Common myeloid progenitor, CD34-positive (primary cell): Measurements from ENCODE around the gene CAMK4.

Experiments
- CTCF ChIA-PET: fragments of 350-600 bp; sonication (Branson Sonifier 250); formaldehyde crosslinking; loops from one replicate; lab custom pipeline; 2021; ENCODE audit warnings: antibody characterized with exemption; lab: Charles Lee
- POLR2A ChIA-PET: fragments of 350-600 bp; sonication (Branson Sonifier 250); formaldehyde crosslinking; loops from one replicate; lab custom pipeline; 2021; ENCODE audit warnings: antibody characterized with exemption; lab: Charles Lee
- DNase-seq, 3 donors: peaks; one replicate each; pipeline versions ENCODE4 v3.0.0 to v3.0.0-alpha.2; 2013
- H3K27ac ChIP-seq, 2 experiments: 1 replicate in 1 of 2; 2 replicates in 1 of 2; pipeline ENCODE4 v1.7.0; 2013; ENCODE audit warnings: inconsistent platforms in 2 of 2, low read length in 2 of 2, mild to moderate bottlenecking in 2 of 2, low read depth in 1 of 2, moderate library complexity in 1 of 2; ENCODE audit not compliant: severe bottlenecking in 2 of 2, insufficient read depth in 1 of 2, poor library complexity in 1 of 2
- H3K27me3 ChIP-seq, 5 experiments: replicated peaks in 2 of 5; 1 replicate in 3 of 5; 2 replicates in 2 of 5; pipeline versions ENCODE4 v1.6.1 to v1.7.0; 2013; ENCODE audit warnings: low read length in 4 of 5, mild to moderate bottlenecking in 2 of 5, moderate library complexity in 2 of 5, inconsistent platforms in 1 of 5; ENCODE audit not compliant: insufficient read depth in 5 of 5, control insufficient read depth in 4 of 5
- H3K36me3 ChIP-seq, 4 experiments: 1 replicate in 2 of 4; 2 replicates in 2 of 4; pipeline versions ENCODE4 v1.6.1 to v1.7.0; 2013; ENCODE audit warnings: low read length in 3 of 4, control low read depth in 1 of 4, mild to moderate bottlenecking in 1 of 4; ENCODE audit not compliant: control insufficient read depth in 4 of 4, insufficient read depth in 4 of 4
- H3K4me1 ChIP-seq, 4 experiments: 1 replicate in 3 of 4; 2 replicates in 1 of 4; pipeline versions ENCODE4 v1.6.1 to v1.7.1; 2013; ENCODE audit warnings: low read length in 3 of 4, mild to moderate bottlenecking in 3 of 4, control low read depth in 1 of 4, inconsistent platforms in 1 of 4, moderate library complexity in 1 of 4; ENCODE audit not compliant: control insufficient read depth in 4 of 4, insufficient read depth in 4 of 4; ENCODE audit errors: control extremely low read depth in 1 of 4
- H3K4me3 ChIP-seq, 7 experiments: 1 replicate in 4 of 7; 2 replicates in 3 of 7; pipeline versions ENCODE4 v1.5.1 to v1.7.0; 2013; ENCODE audit warnings: mild to moderate bottlenecking in 7 of 7, low read length in 6 of 7, moderate library complexity in 6 of 7, inconsistent platforms in 2 of 7, low read depth in 2 of 7, control low read depth in 1 of 7; ENCODE audit not compliant: insufficient read depth in 4 of 7, control insufficient read depth in 1 of 7; ENCODE audit errors: extremely low read depth in 1 of 7
- H3K9me3 ChIP-seq, 5 experiments: 1 replicate in 4 of 5; 2 replicates in 1 of 5; pipeline versions ENCODE4 v1.6.1 to v1.7.1; 2013; ENCODE audit warnings: low read length in 4 of 5, mild to moderate bottlenecking in 2 of 5, inconsistent platforms in 1 of 5, low read depth in 1 of 5, moderate library complexity in 1 of 5; ENCODE audit not compliant: control insufficient read depth in 4 of 5, insufficient read depth in 2 of 5; ENCODE audit errors: control extremely low read depth in 1 of 5
- WGBS: methylation state at CpG from one replicate; pipeline ENCODE4 v1.1.5; 2013; ENCODE audit not compliant: insufficient coverage; 5-methylcytosine and 5-hydroxymethylcytosine counted together

CAMK4 gene

GRCh38 chr5:111453295-111453694 lies 229.1 kb downstream of the CAMK4 start:
- Histone ChIP-seq H3K27me3 (peaks cover 0 to 2% (median 0%) of the 10 kb centered on the region in 5 experiments), H3K9me3 (no peaks in the 10 kb centered on the region), H3K4me3 (no peak overlapping the region), H3K27ac (no peak overlapping the region), H3K4me1 (no peaks in the 10 kb centered on the region), H3K36me3 (no peaks in the 10 kb centered on the region)
- POLR2A ChIA-PET, result no interaction called here
- CTCF ChIA-PET, result no interaction called here
- 100% methylated on average over 1 of the region's 1 CpG for WGBS
- DNase-seq, result no peak

- no CpG with 5 or more reads among the region's 2 CpGs for WGBS
- no peak for DNase-seq
- peaks cover 0 to 2% (median 0%) of the 10 kb centered on the region in 5 experiments for H3K27me3 ChIP-seq
- ChIA-PET POLR2A (no interaction called here), CTCF (no interaction called here)
- H3K4me1 ChIP-seq, result no peaks in the 10 kb centered on the region
- no peaks in the 10 kb centered on the region for H3K9me3 ChIP-seq
- H3K27ac ChIP-seq, result no peak overlapping the region
- no peak overlapping the region for H3K4me3 ChIP-seq
- H3K36me3 ChIP-seq, result no peaks in the 10 kb centered on the region
These were observed 229.6 kb downstream of the CAMK4 start for GRCh38 chr5:111453747-111454146.

DNA sequence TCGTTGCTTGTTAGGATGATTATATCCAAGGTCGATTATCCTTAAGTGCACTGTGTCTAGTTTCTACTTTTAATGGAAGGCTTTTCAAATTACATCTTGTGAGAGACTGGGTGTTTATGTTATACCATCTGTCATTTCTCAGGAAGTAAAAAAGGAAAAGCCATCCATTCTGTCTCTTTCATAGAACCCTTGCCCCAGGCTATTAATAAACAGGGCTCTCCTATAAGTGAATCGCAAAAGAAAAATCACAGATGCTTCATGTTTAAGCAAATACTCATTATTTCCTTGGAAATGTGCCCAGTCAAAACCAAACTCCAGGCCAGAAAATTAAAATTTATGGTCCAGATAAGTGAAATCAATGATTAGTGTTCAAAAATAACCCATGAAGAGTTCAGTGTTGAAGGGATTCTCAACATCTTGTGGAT lies 230.0 kb downstream of the CAMK4 start:
- no peak for DNase-seq
- H3K4me3 ChIP-seq, result no peak overlapping the region
- WGBS, result 100% methylated on average over 3 of the region's 3 CpGs
- no peaks in the 10 kb centered on the region for H3K36me3 ChIP-seq
- POLR2A ChIA-PET, result no interaction called here
- H3K27ac ChIP-seq, result no peak overlapping the region
- CTCF ChIA-PET, result no interaction called here
- no peaks in the 10 kb centered on the region for H3K4me1 ChIP-seq
- H3K27me3 ChIP-seq, result peaks cover 0 to 3% (median 0%) of the 10 kb centered on the region in 5 experiments
- H3K9me3 ChIP-seq, result no peaks in the 10 kb centered on the region

DNA sequence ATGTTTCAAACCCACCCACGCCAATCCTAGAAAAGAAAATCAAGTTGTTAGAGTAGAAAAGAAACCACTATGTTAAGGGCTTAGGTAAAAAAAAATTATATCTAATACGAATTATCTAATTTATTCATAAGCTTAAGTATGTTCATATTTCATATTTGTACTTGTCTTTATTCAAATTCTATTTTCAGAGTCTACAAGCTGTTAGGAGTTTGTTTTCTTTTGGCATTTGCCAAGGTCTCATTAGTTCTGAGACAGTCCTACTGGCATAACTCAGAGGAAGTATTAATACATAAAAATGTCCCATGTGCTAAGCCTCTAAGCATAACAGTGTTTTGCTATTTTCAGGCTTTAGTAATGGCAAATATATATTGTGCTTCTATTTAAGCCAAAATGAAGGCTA lies 230.6 kb downstream of the CAMK4 start:
- POLR2A ChIA-PET, result no interaction called here
- CTCF ChIA-PET, result no interaction called here

DNA sequence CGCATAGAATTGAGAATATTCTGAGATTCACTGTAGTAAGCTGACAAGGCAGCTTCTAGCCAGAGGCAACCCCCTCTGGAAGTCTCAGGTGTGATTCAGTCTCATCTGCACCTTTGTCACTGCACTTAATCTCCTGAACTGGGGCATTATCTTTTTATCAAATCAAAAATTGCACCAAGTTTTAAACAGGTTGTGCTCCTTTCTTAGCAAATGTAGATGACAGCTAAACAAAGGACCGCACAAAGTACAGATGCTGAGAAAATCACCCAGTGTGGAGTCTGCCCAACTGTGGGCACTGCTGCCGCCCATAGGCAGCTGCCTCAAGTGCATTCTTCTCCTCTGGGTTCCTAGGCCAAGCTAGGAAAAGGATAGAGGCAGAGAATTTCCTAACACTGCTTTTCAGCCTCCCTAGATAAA lies 237.1 kb downstream of the CAMK4 start:
- H3K27me3 ChIP-seq, result peaks cover 0 to 3% (median 0%) of the 10 kb centered on the region in 5 experiments
- ChIA-PET POLR2A (no interaction called here), CTCF (no interaction called here)
- DNase-seq, result no peak
- WGBS, result 78% methylated on average over 2 of the region's 3 CpGs
- H3K4me3 ChIP-seq, result no peak overlapping the region
- H3K9me3 ChIP-seq, result no peaks in the 10 kb centered on the region
- H3K27ac ChIP-seq, result no peak overlapping the region
- H3K4me1 ChIP-seq, result no peaks in the 10 kb centered on the region
- H3K36me3 ChIP-seq, result no peaks in the 10 kb centered on the region

More for the DNA sequence above, 230.6 kb downstream of the CAMK4 start:
- Histone ChIP-seq H3K36me3 (no peaks in the 10 kb centered on the region), H3K4me3 (no peak overlapping the region), H3K27me3 (peaks cover 0 to 3% (median 0%) of the 10 kb centered on the region in 5 experiments), H3K27ac (no peak overlapping the region), H3K4me1 (no peaks in the 10 kb centered on the region), H3K9me3 (no peaks in the 10 kb centered on the region)
- DNase-seq, result no peak
- WGBS, result no CpG with 5 or more reads among the region's 2 CpGs

DNA sequence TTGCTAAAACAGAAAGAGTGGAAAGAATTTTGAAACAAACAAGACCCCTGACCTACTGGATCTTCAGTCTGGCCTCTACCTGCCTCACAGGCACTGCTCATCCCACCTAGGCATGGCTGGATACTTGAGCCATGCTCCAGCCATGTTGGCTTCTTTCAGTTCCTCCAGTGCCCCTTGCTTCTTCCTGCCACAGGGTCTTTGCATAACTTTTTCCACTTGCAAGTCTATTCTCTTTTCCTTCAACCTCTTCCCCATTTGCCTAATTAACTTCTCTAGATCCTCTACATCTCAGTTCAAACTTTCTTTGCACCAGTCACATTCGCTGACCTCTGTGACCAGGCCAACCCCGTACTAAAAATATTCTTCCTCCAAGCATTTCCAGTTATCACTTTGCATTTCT lies 237.8 kb downstream of the CAMK4 start:
- Histone ChIP-seq H3K36me3 (no peaks in the 10 kb centered on the region), H3K4me1 (no peaks in the 10 kb centered on the region), H3K4me3 (no peak overlapping the region), H3K9me3 (no peaks in the 10 kb centered on the region), H3K27ac (no peak overlapping the region), H3K27me3 (peaks cover 0 to 3% (median 0%) of the 10 kb centered on the region in 5 experiments)
- ChIA-PET POLR2A (no interaction called here), CTCF (no interaction called here)
- WGBS, result 80% methylated on average over 2 of the region's 2 CpGs
- DNase-seq, result no peak

DNA sequence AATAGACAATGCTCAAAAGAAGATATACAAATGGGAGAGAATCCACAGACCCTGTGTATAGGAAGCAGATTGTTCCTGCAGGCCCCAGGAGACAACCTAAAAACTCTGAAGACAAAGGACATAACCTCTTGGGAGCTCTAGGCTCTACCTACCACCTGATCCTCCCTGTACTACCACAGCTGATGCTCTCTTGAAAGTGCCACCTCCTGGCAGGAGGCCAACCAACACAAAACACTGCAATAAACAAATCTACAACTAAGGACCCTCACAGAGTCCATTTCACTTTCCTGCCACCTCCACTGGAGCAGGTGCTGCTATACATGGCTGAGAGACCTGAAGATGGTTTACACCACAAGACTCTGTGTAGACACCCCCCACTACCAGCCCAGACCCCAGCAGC lies 239.1 kb downstream of the CAMK4 start:
- Histone ChIP-seq H3K27ac (no peak overlapping the region), H3K27me3 (peaks cover 0 to 3% (median 0%) of the 10 kb centered on the region in 5 experiments), H3K36me3 (no peaks in the 10 kb centered on the region), H3K4me1 (no peaks in the 10 kb centered on the region), H3K9me3 (no peaks in the 10 kb centered on the region), H3K4me3 (no peak overlapping the region)
- ChIA-PET CTCF (no interaction called here), POLR2A (no interaction called here)
- DNase-seq, result peak in 1 of 3 donors; percentile 3
